GM12874 (cell line): ENCODE measurements around the gene LENEP.

ENCODE experiments used
- CTCF ChIP-seq: IDR thresholded peaks from 2 replicates; pipeline ENCODE4 v1.5.1; 2011; ENCODE audit warnings: low read depth, mild to moderate bottlenecking, control low read depth, low read length, moderate library complexity; ENCODE audit not compliant: insufficient read depth

The LENEP gene

GRCh38 chr1:155003227-155003765 is 9.9 kb downstream of the LENEP start:
- TF ChIP-seq CTCF: no peak

- no peak for TF ChIP-seq CTCF
Observed at GRCh38 chr1:155003766-155004351, 10.5 kb downstream of the LENEP start.

GRCh38 chr1:155004352-155005075 is 11.1 kb downstream of the LENEP start:
- TF ChIP-seq CTCF: no peak

- no peak for TF ChIP-seq CTCF
Observed at GRCh38 chr1:155005076-155006011, 12.0 kb downstream of the LENEP start.

- TF ChIP-seq CTCF: no peak
Observed at GRCh38 chr1:155006601-155007101, 13.3 kb downstream of the LENEP start.

- no peak for TF ChIP-seq CTCF
Observed at GRCh38 chr1:155007251-155007828, 14.0 kb downstream of the LENEP start.
